GM19395 (cell line): ENCODE results near the gene CASZ1.

Experiments
- ATAC-seq: cut with Tn5 transposase; IDR thresholded peaks from one replicate; pipeline ENCODE4 v1.9.1; 2021; ENCODE audit warnings: mild to moderate bottlenecking, moderate library complexity; ENCODE audit not compliant: unreplicated experiment

The CASZ1 gene

GRCh38 chr1:10756842-10757241, 39.6 kb downstream of the CASZ1 start:
- ATAC-seq: no peak

- no peak for ATAC-seq
These were observed 40.4 kb downstream of the CASZ1 start for GRCh38 chr1:10755970-10756521.

- no peak for ATAC-seq
These were observed 41.7 kb downstream of the CASZ1 start for GRCh38 chr1:10754568-10755329.

GRCh38 chr1:10753299-10753698, 43.1 kb downstream of the CASZ1 start:
- ATAC-seq: no peak

- no peak for ATAC-seq
These were observed 44.8 kb downstream of the CASZ1 start for GRCh38 chr1:10751561-10752085.

- ATAC-seq: no peak
These were observed 45.3 kb downstream of the CASZ1 start for GRCh38 chr1:10751160-10751559.

- no peak for ATAC-seq
These were observed 50.5 kb downstream of the CASZ1 start for GRCh38 chr1:10745886-10746455.

- no peak for ATAC-seq
These were observed 51.1 kb downstream of the CASZ1 start for GRCh38 chr1:10745383-10745782.

GRCh38 chr1:10744654-10745238, 51.7 kb downstream of the CASZ1 start:
- ATAC-seq: no peak

- ATAC-seq: no peak
These were observed 52.4 kb downstream of the CASZ1 start for GRCh38 chr1:10744029-10744428.

GRCh38 chr1:10741696-10742095, 54.8 kb downstream of the CASZ1 start:
- ATAC-seq: no peak

- no peak for ATAC-seq
These were observed 56.3 kb downstream of the CASZ1 start for GRCh38 chr1:10740123-10740522.

- no peak for ATAC-seq
These were observed 56.9 kb downstream of the CASZ1 start for GRCh38 chr1:10739589-10739988.

- ATAC-seq: no peak
These were observed 58.1 kb downstream of the CASZ1 start for GRCh38 chr1:10738061-10739058.

- ATAC-seq: no peak
These were observed 58.8 kb downstream of the CASZ1 start for GRCh38 chr1:10737651-10738050.

GRCh38 chr1:10736634-10737586, 59.5 kb downstream of the CASZ1 start:
- no peak for ATAC-seq

- no peak for ATAC-seq
These were observed 60.7 kb downstream of the CASZ1 start for GRCh38 chr1:10735563-10736305.

- ATAC-seq: no peak
These were observed 61.4 kb downstream of the CASZ1 start for GRCh38 chr1:10734962-10735544.
